WTC11 (cell line): ENCODE data around the gene ARL15. TPM values are rescaled to one million over a fixed set of nuclear protein-coding genes. Genes with fewer than 3 reads are reported as not detected.

Source experiments
- ATAC-seq: fragments of 200-7000 bp; cut with Tn5 transposase; 2 replicates; pipeline ENCODE4 v1.10.0; 2021; ENCODE audit warnings: mild to moderate bottlenecking, moderate library complexity
- CTCF ChIA-PET: fragments of 300-600 bp; sonication (Branson Sonifier 250); formaldehyde crosslinking; loops from one replicate; lab custom pipeline; 2021; ENCODE audit warnings: antibody characterized with exemption; lab: Charles Lee
- POLR2A ChIA-PET: fragments of 350-600 bp; sonication (Branson Sonifier 250); formaldehyde crosslinking; loops from one replicate; lab custom pipeline; 2021; ENCODE audit warnings: antibody characterized with exemption; lab: Charles Lee
- DNase-seq: peaks from one replicate; pipeline ENCODE4 v3.0.0; 2021; ENCODE audit warnings: low spot score
- H3K27ac Mint-ChIP-seq: 2 replicates; pipeline ENCODE4 v1.8.0; 2021; ENCODE audit warnings: mixed read lengths
- H3K27me3 Mint-ChIP-seq: 2 replicates; pipeline ENCODE4 v1.8.0; 2021; ENCODE audit warnings: low read depth, mild to moderate bottlenecking, moderate library complexity, mixed read lengths
- H3K36me3 Mint-ChIP-seq: 2 replicates; pipeline ENCODE4 v1.8.0; 2021; ENCODE audit warnings: mixed read lengths
- H3K4me1 Mint-ChIP-seq: 2 replicates; pipeline ENCODE4 v1.8.0; 2022; ENCODE audit warnings: mixed read lengths
- H3K4me3 Mint-ChIP-seq: 2 replicates; pipeline ENCODE4 v1.8.0; 2021; ENCODE audit warnings: mild to moderate bottlenecking, moderate library complexity, mixed read lengths
- H3K9me3 Mint-ChIP-seq: 2 replicates; pipeline ENCODE4 v1.8.0; 2021; ENCODE audit warnings: mixed read lengths
- CBFB ChIP-seq: sonication (generic); formaldehyde crosslinking; IDR thresholded peaks from 2 replicates; pipeline ENCODE4 v1.8.1; 2022; ENCODE audit warnings: mild to moderate bottlenecking, low read depth, missing genetic modification reagents
- ESRRA ChIP-seq: sonication (generic); formaldehyde crosslinking; IDR thresholded peaks from 2 replicates; pipeline ENCODE4 v1.8.1; 2022; ENCODE audit warnings: mild to moderate bottlenecking, missing genetic modification reagents, borderline replicate concordance
- ETV6 ChIP-seq: sonication (generic); formaldehyde crosslinking; IDR thresholded peaks from 2 replicates; pipeline ENCODE4 v1.8.1; 2022; ENCODE audit warnings: mild to moderate bottlenecking, missing genetic modification reagents
- HMGA2 ChIP-seq: fragments of 250-450 bp; sonication (Bioruptor Pico); IDR thresholded peaks from 2 replicates; pipeline ENCODE4 v1.4.0; 2021; ENCODE audit warnings: mild to moderate bottlenecking, moderate library complexity
- IRF2 ChIP-seq: sonication (generic); formaldehyde crosslinking; IDR thresholded peaks from 2 replicates; pipeline ENCODE4 v1.8.0; 2022; ENCODE audit warnings: low read depth, missing genetic modification reagents, borderline replicate concordance
- JAZF1 ChIP-seq: fragments of 250-450 bp; sonication (Bioruptor Pico); IDR thresholded peaks from 2 replicates; pipeline ENCODE4 v1.9.0; 2021; ENCODE audit warnings: moderate library complexity, mild to moderate bottlenecking, inconsistent platforms
- JUN ChIP-seq: sonication (generic); formaldehyde crosslinking; IDR thresholded peaks from 2 replicates; pipeline ENCODE4 v1.8.0; 2023; ENCODE audit warnings: mild to moderate bottlenecking, missing genetic modification reagents
- MYBL2 ChIP-seq: sonication (generic); formaldehyde crosslinking; IDR thresholded peaks from 2 replicates; pipeline ENCODE4 v1.8.1; 2023; ENCODE audit warnings: mild to moderate bottlenecking, moderate library complexity, missing genetic modification reagents
- NFATC4 ChIP-seq: fragments of 250-450 bp; sonication (Bioruptor Pico); IDR thresholded peaks from 2 replicates; pipeline ENCODE4 v1.9.0; 2021; ENCODE audit warnings: mild to moderate bottlenecking
- NFE2L1 ChIP-seq: sonication (generic); formaldehyde crosslinking; IDR thresholded peaks from 2 replicates; pipeline ENCODE4 v1.8.1; 2023; ENCODE audit warnings: missing genetic modification reagents
- OVOL2 ChIP-seq: fragments of 250-450 bp; sonication (Bioruptor Pico); IDR thresholded peaks from 2 replicates; pipeline ENCODE4 v1.9.0; 2021; ENCODE audit warnings: mild to moderate bottlenecking, borderline replicate concordance
- PRRX2 ChIP-seq: fragments of 250-450 bp; sonication (Bioruptor Pico); IDR thresholded peaks from 2 replicates; pipeline ENCODE4 v1.8.0; 2021; ENCODE audit warnings: mild to moderate bottlenecking
- SOX15 ChIP-seq: fragments of 250-450 bp; sonication (Bioruptor Pico); IDR thresholded peaks from 2 replicates; pipeline ENCODE4 v1.9.0; 2021; ENCODE audit warnings: mild to moderate bottlenecking
- ZBTB21 ChIP-seq: sonication (generic); formaldehyde crosslinking; IDR thresholded peaks from 2 replicates; pipeline ENCODE4 v1.8.1; 2023; ENCODE audit warnings: mild to moderate bottlenecking, missing genetic modification reagents, borderline replicate concordance
- ZNF138 ChIP-seq: sonication (generic); formaldehyde crosslinking; conservative IDR thresholded peaks from 2 replicates; pipeline ENCODE4 v1.8.1; 2022; ENCODE audit warnings: mild to moderate bottlenecking, moderate library complexity, missing genetic modification reagents
- total RNA-seq: library from RNA; stranded (reverse); gene quantifications from 3 replicates; pipeline ENCODE4 v1.2.3, GENCODE V29; 2021
- TF ChIP-seq, protein P1 (sequence below): sonication (generic); formaldehyde crosslinking; IDR thresholded peaks from 2 replicates; pipeline ENCODE4 v1.8.0; 2023; ENCODE audit warnings: missing genetic modification reagents
- TF ChIP-seq, protein P2 (sequence below): fragments of 250-450 bp; sonication (Bioruptor Pico); conservative IDR thresholded peaks from 2 replicates; pipeline ENCODE4 v1.9.0; 2021; ENCODE audit warnings: mild to moderate bottlenecking
- TF ChIP-seq, protein P3 (sequence below): sonication (generic); formaldehyde crosslinking; IDR thresholded peaks from 2 replicates; pipeline ENCODE4 v1.8.1; 2022; ENCODE audit warnings: mild to moderate bottlenecking, missing genetic modification reagents, moderate library complexity, borderline replicate concordance
- TF ChIP-seq, protein P4 (sequence below): sonication (generic); formaldehyde crosslinking; IDR thresholded peaks from 2 replicates; pipeline ENCODE4 v1.8.1; 2022; ENCODE audit warnings: low read depth, missing genetic modification reagents, borderline replicate concordance
- TF ChIP-seq, protein P5 (sequence below): sonication (generic); formaldehyde crosslinking; IDR thresholded peaks from 2 replicates; pipeline ENCODE4 v1.8.1; 2023; ENCODE audit warnings: mild to moderate bottlenecking, missing genetic modification reagents
- TF ChIP-seq, protein P6 (sequence below): sonication (generic); formaldehyde crosslinking; conservative IDR thresholded peaks from 2 replicates; pipeline ENCODE4 v1.8.1; 2022; ENCODE audit warnings: mild to moderate bottlenecking, missing genetic modification reagents
- TF ChIP-seq, protein P7 (sequence below): fragments of 250-450 bp; sonication (Bioruptor Pico); IDR thresholded peaks from 2 replicates; pipeline ENCODE4 v1.9.0; 2021; ENCODE audit warnings: mild to moderate bottlenecking, borderline replicate concordance

Gene ARL15
- total RNA-seq, 1 experiment from 2014 or later = 20.1 TPM

DNA sequence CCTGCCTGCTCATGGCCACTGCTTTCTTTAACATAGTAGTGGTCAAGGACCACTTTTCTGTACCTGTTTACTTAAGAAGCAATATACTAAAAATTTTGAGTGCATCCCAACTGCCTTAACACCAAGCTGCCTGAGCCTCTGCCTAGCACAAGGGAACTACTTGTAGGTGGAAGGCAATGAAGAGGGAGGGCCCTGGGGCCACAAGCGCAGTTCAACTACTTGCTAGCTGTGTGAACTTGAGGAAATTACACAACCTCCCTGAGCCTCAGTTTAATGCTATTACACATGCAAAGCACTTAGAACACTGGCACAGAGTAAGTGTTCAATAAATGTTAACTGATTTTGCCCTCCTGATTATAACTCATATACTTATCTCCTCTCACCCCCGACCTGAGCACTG, 6.3 kb downstream of the ARL15 start (continued):
- TF ChIP-seq, protein P1, sequence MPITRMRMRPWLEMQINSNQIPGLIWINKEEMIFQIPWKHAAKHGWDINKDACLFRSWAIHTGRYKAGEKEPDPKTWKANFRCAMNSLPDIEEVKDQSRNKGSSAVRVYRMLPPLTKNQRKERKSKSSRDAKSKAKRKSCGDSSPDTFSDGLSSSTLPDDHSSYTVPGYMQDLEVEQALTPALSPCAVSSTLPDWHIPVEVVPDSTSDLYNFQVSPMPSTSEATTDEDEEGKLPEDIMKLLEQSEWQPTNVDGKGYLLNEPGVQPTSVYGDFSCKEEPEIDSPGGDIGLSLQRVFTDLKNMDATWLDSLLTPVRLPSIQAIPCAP = no peak
- TF ChIP-seq, protein P2, sequence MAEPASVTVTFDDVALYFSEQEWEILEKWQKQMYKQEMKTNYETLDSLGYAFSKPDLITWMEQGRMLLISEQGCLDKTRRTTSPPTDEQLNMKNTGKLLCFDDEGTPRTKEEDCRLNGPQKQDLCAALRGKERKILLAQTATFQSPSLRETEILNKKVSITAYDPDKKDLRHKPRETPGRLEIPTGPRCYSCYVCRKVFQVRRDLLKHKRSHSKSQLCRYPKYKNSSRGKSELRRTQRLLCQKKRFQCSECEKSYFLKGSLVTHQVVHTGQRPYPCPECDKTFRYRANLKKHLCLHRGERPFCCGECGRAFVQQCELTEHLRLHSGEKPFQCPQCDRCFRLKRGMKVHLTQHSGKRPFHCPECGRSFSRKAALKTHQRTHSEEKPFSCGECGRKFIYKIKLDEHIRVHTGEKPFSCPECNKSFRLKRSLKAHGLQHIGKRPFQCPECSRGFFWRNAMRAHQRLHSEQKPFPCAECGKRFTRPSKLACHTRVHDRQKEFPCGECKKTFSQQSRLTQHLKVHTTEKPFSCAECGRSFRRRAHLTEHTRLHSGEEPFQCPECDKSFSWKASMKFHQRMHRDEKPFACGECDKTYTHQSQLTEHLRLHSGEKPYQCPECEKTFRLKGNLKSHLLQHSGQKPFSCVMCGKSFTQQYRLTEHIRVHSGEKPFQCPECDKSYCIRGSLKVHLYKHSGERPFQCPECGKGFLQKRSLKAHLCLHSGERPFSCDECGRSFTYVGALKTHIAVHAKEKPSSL (CRISPR knock-in tag) = no peak
- TF ChIP-seq HMGA2 (CRISPR knock-in tag) = no peak
- no peak for TF ChIP-seq PRRX2 (CRISPR knock-in tag)
- no peak for TF ChIP-seq JAZF1 (CRISPR knock-in tag)
- TF ChIP-seq NFE2L1 (CRISPR knock-in tag) = no peak
- TF ChIP-seq ZNF138 = no peak

DNA sequence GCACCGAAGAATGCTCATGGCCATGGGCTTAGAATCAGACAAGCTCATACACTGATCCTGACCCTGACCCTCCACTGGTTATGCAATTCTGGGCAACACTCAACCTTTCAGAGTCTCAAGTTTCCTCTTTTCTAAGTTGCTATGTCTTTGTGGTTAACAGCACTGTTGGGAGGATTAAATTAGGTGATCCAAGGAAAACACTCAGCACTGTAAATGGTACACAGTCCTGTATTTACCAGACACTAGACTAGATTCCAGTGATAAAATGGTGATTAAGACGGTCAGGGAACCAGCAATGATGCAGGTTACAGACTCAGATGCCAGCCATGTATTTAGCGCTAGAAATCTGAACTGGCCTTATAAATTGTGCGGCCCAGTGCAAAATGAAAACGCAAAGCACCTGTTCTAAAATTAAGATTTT, 8.1 kb downstream of the ARL15 start:
- POLR2A ChIA-PET = interaction anchor here (1.6 kb wide), 1 partner anchor 8 kb away, joined by 8 read pairs; the partner anchor contains the start of gene ARL15
- Mint-ChIP-seq H3K9me3 (no peaks in the 10 kb centered on the region), H3K27me3 (no peaks in the 10 kb centered on the region), H3K27ac (no peak overlapping the region), H3K4me3 (no peak overlapping the region), H3K4me1 (peaks cover 45% of the 10 kb centered on the region), H3K36me3 (no peaks in the 10 kb centered on the region)
- DNase-seq (no peak), ATAC-seq (no peak)
- TF ChIP-seq ETV6 (CRISPR knock-in tag) (no peak), SOX15 (CRISPR knock-in tag) (no peak), OVOL2 (no peak), ZBTB21 (CRISPR knock-in tag) (no peak), NFATC4 (CRISPR knock-in tag) (no peak), JAZF1 (CRISPR knock-in tag) (no peak), CBFB (CRISPR knock-in tag) (no peak), ESRRA (CRISPR knock-in tag) (no peak), JUN (no peak), IRF2 (CRISPR knock-in tag) (no peak), MYBL2 (CRISPR knock-in tag) (no peak)
- TF ChIP-seq, protein P3, sequence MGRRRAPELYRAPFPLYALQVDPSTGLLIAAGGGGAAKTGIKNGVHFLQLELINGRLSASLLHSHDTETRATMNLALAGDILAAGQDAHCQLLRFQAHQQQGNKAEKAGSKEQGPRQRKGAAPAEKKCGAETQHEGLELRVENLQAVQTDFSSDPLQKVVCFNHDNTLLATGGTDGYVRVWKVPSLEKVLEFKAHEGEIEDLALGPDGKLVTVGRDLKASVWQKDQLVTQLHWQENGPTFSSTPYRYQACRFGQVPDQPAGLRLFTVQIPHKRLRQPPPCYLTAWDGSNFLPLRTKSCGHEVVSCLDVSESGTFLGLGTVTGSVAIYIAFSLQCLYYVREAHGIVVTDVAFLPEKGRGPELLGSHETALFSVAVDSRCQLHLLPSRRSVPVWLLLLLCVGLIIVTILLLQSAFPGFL (CRISPR knock-in tag) = no peak
- TF ChIP-seq, protein P4, sequence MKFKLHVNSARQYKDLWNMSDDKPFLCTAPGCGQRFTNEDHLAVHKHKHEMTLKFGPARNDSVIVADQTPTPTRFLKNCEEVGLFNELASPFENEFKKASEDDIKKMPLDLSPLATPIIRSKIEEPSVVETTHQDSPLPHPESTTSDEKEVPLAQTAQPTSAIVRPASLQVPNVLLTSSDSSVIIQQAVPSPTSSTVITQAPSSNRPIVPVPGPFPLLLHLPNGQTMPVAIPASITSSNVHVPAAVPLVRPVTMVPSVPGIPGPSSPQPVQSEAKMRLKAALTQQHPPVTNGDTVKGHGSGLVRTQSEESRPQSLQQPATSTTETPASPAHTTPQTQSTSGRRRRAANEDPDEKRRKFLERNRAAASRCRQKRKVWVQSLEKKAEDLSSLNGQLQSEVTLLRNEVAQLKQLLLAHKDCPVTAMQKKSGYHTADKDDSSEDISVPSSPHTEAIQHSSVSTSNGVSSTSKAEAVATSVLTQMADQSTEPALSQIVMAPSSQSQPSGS (CRISPR knock-in tag) = no peak
- TF ChIP-seq, protein P5, sequence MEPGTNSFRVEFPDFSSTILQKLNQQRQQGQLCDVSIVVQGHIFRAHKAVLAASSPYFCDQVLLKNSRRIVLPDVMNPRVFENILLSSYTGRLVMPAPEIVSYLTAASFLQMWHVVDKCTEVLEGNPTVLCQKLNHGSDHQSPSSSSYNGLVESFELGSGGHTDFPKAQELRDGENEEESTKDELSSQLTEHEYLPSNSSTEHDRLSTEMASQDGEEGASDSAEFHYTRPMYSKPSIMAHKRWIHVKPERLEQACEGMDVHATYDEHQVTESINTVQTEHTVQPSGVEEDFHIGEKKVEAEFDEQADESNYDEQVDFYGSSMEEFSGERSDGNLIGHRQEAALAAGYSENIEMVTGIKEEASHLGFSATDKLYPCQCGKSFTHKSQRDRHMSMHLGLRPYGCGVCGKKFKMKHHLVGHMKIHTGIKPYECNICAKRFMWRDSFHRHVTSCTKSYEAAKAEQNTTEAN (CRISPR knock-in tag) = no peak
- TF ChIP-seq, protein P6, sequence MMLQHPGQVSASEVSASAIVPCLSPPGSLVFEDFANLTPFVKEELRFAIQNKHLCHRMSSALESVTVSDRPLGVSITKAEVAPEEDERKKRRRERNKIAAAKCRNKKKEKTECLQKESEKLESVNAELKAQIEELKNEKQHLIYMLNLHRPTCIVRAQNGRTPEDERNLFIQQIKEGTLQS (CRISPR knock-in tag) = no peak
- TF ChIP-seq, protein P1 = no peak
- TF ChIP-seq, protein P7, sequence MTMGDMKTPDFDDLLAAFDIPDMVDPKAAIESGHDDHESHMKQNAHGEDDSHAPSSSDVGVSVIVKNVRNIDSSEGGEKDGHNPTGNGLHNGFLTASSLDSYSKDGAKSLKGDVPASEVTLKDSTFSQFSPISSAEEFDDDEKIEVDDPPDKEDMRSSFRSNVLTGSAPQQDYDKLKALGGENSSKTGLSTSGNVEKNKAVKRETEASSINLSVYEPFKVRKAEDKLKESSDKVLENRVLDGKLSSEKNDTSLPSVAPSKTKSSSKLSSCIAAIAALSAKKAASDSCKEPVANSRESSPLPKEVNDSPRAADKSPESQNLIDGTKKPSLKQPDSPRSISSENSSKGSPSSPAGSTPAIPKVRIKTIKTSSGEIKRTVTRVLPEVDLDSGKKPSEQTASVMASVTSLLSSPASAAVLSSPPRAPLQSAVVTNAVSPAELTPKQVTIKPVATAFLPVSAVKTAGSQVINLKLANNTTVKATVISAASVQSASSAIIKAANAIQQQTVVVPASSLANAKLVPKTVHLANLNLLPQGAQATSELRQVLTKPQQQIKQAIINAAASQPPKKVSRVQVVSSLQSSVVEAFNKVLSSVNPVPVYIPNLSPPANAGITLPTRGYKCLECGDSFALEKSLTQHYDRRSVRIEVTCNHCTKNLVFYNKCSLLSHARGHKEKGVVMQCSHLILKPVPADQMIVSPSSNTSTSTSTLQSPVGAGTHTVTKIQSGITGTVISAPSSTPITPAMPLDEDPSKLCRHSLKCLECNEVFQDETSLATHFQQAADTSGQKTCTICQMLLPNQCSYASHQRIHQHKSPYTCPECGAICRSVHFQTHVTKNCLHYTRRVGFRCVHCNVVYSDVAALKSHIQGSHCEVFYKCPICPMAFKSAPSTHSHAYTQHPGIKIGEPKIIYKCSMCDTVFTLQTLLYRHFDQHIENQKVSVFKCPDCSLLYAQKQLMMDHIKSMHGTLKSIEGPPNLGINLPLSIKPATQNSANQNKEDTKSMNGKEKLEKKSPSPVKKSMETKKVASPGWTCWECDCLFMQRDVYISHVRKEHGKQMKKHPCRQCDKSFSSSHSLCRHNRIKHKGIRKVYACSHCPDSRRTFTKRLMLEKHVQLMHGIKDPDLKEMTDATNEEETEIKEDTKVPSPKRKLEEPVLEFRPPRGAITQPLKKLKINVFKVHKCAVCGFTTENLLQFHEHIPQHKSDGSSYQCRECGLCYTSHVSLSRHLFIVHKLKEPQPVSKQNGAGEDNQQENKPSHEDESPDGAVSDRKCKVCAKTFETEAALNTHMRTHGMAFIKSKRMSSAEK (CRISPR knock-in tag) = no peak
- CTCF ChIA-PET = no interaction called here
